Calu3 (cell line): ENCODE measurements around the gene TOR2A. TPM values are rescaled to one million over a fixed set of nuclear protein-coding genes. Genes with fewer than 3 reads are reported as not detected.

Experiments
- BruUV-seq: library from RNA; stranded (reverse); fragments of 400-500 nt; replicated peaks from 2 replicates; lab custom pipeline; 2021; lab: Mats Ljungman, UMichigan
- CTCF ChIA-PET: fragments of 300-600 bp; sonication (Branson Sonifier 250); formaldehyde crosslinking; loops from one replicate; lab custom pipeline; 2022; ENCODE audit warnings: antibody characterized with exemption; lab: Charles Lee
- DNase-seq: peaks from one replicate; pipeline ENCODE4 v3.0.0; 2022
- H3K27ac Mint-ChIP-seq: one replicate; pipeline ENCODE4 v1.8.0; 2022; ENCODE audit warnings: mixed read lengths; ENCODE audit not compliant: unreplicated experiment
- H3K27me3 Mint-ChIP-seq: one replicate; pipeline ENCODE4 v1.8.0; 2022; ENCODE audit warnings: mixed read lengths; ENCODE audit not compliant: unreplicated experiment
- H3K36me3 Mint-ChIP-seq: one replicate; pipeline ENCODE4 v1.8.0; 2022; ENCODE audit warnings: mild to moderate bottlenecking, moderate library complexity, mixed read lengths; ENCODE audit not compliant: insufficient read depth, unreplicated experiment
- H3K4me1 Mint-ChIP-seq: one replicate; pipeline ENCODE4 v1.8.0; 2022; ENCODE audit warnings: mild to moderate bottlenecking, low read depth, mixed read lengths; ENCODE audit not compliant: unreplicated experiment
- H3K4me3 Mint-ChIP-seq: one replicate; pipeline ENCODE4 v1.8.0; 2022; ENCODE audit warnings: mild to moderate bottlenecking, low read depth, moderate library complexity, mixed read lengths; ENCODE audit not compliant: unreplicated experiment
- H3K9me3 Mint-ChIP-seq: one replicate; pipeline ENCODE4 v1.8.0; 2022; ENCODE audit warnings: low read depth, mixed read lengths; ENCODE audit not compliant: unreplicated experiment
- CTCF ChIP-seq: fragments of 200-600 bp; IDR thresholded peaks from one replicate; pipeline ENCODE4 v1.8.0; 2022; ENCODE audit warnings: antibody characterized with exemption; ENCODE audit not compliant: unreplicated experiment
- intact Hi-C: fragments of 100-400 bp; cut with micrococcal nuclease; formaldehyde crosslinking; loops from one replicate; pipeline ENCODE4 v1.10.0; 2022; ENCODE audit not compliant: unreplicated experiment
- total RNA-seq: library from RNA; stranded (reverse); gene quantifications from 2 replicates; pipeline ENCODE4 v1.2.3, GENCODE V29; 2022

TOR2A gene
- total RNA-seq, 1 experiment from 2014 or later: 7.6 TPM

GRCh38 chr9:127720031-127720864, 14.8 kb downstream of the TOR2A start:
- no peak for TF ChIP-seq CTCF
- Mint-ChIP-seq H3K27me3 (peaks cover 10% of the 10 kb centered on the region), H3K4me3 (no peak overlapping the region), H3K9me3 (no peaks in the 10 kb centered on the region), H3K4me1 (peaks cover 10% of the 10 kb centered on the region), H3K36me3 (peaks cover 21% of the 10 kb centered on the region), H3K27ac (no peak overlapping the region)
- intact Hi-C loops: no loop called here
- no peak for DNase-seq
- CTCF ChIA-PET: no interaction called here
- no TSS peak for BruUV-seq

GRCh38 chr9:127717766-127718165, 17.3 kb downstream of the TOR2A start:
- no peak overlapping the region for H3K4me3 Mint-ChIP-seq
- DNase-seq: no peak
- H3K9me3 Mint-ChIP-seq: no peaks in the 10 kb centered on the region
- intact Hi-C loops: no loop called here
- H3K36me3 Mint-ChIP-seq: peaks cover 37% of the 10 kb centered on the region
- BruUV-seq: no TSS peak
- peaks cover 10% of the 10 kb centered on the region for H3K27me3 Mint-ChIP-seq
- no peak overlapping the region for H3K27ac Mint-ChIP-seq
- CTCF ChIA-PET: no interaction called here
- no peak for TF ChIP-seq CTCF
- H3K4me1 Mint-ChIP-seq: peaks cover 10% of the 10 kb centered on the region

GRCh38 chr9:127716412-127716811, 18.7 kb downstream of the TOR2A start:
- CTCF ChIA-PET: interaction anchor here (0.9 to 1.4 kb wide), 3 partner anchors 10 to 130 kb away, joined by 3 to 8 read pairs (median 3); partner anchors contain the start of genes CFAP157 and TOR2A
- no peak for DNase-seq
- H3K4me3 Mint-ChIP-seq: peak overlapping the region; percentile 86
- peaks cover 8% of the 10 kb centered on the region for H3K4me1 Mint-ChIP-seq
- no peaks in the 10 kb centered on the region for H3K9me3 Mint-ChIP-seq
- H3K27ac Mint-ChIP-seq: no peak overlapping the region
- peaks cover 45% of the 10 kb centered on the region for H3K36me3 Mint-ChIP-seq
- TF ChIP-seq CTCF: no peak
- intact Hi-C loops: no loop called here
- H3K27me3 Mint-ChIP-seq: peaks cover 10% of the 10 kb centered on the region
- no TSS peak for BruUV-seq

- TF ChIP-seq CTCF: no peak
- Mint-ChIP-seq H3K4me3 (peak within 1 kb of the TSS; percentile 86), H3K36me3 (peaks cover 46% of the 10 kb centered on the region), H3K9me3 (no peaks in the 10 kb centered on the region), H3K27ac (peak within 1 kb of the TSS; percentile 86), H3K4me1 (peaks cover 1% of the 10 kb centered on the region), H3K27me3 (peaks cover 6% of the 10 kb centered on the region)
- intact Hi-C loops: no loop called here
- peak; percentile 94 for DNase-seq
- CTCF ChIA-PET: interaction anchor here (0.9 to 1.4 kb wide), 4 partner anchors 10 to 129 kb away, joined by 3 to 8 read pairs (median 4); partner anchors contain the start of genes CFAP157 and TOR2A
- no TSS peak for BruUV-seq
Measured at GRCh38 chr9:127715470-127716337, 19.4 kb downstream of the TOR2A start, which contains the start of the genes PTRH1 and TTC16. Gene PTRH1, minus strand, starts transcription at chr9:127715663. Its CDS starts 24 bp downstream, at chr9:127715639. Gene TTC16, plus strand, starts transcription at chr9:127716079. Its CDS starts 67 bp downstream, at chr9:127716146.
